Fibroblast of lung (primary cell): ENCODE data around the gene MGLL. TPM values are rescaled to one million over a fixed set of nuclear protein-coding genes. Genes with fewer than 3 reads are reported as not detected.

ENCODE experiments used
- DNase-seq, 2 donors: peaks; one replicate each; pipeline versions ENCODE4 v3.0.0 to v3.0.0-alpha.2; 2010; ENCODE audit warnings: low read depth in 2 of 2
- H2AFZ ChIP-seq: 2 replicates; pipeline ENCODE4 v1.5.1; 2012; ENCODE audit warnings: low read length, control low read depth, inconsistent platforms
- H3K27ac ChIP-seq: 2 replicates; pipeline ENCODE4 v1.5.1; 2011; ENCODE audit warnings: low read length, control low read depth; ENCODE audit not compliant: insufficient read depth
- H3K27me3 ChIP-seq: 2 replicates; pipeline ENCODE4 v1.5.1; 2011; ENCODE audit warnings: mild to moderate bottlenecking, low read length; ENCODE audit not compliant: control insufficient read depth, insufficient read depth
- H3K36me3 ChIP-seq: 2 replicates; pipeline ENCODE4 v1.5.1; 2011; ENCODE audit warnings: low read length; ENCODE audit not compliant: control insufficient read depth, insufficient read depth
- H3K4me1 ChIP-seq: 2 replicates; pipeline ENCODE4 v1.5.1; 2011; ENCODE audit warnings: low read length; ENCODE audit not compliant: control insufficient read depth, insufficient read depth; ENCODE audit errors: extremely low read depth
- H3K4me2 ChIP-seq: 2 replicates; pipeline ENCODE4 v1.5.1; 2011; ENCODE audit warnings: low read length, control low read depth; ENCODE audit not compliant: insufficient read depth; ENCODE audit errors: extremely low read depth
- H3K4me3 ChIP-seq, 4 experiments: fragments of 200-600 bp in 1 of 4; sonication (generic) in 1 of 4; replicated peaks in 1 of 4; 2 replicates each; pipeline ENCODE4 v1.5.1; 2011 to 2016; ENCODE audit warnings: low read length in 4 of 4, low read depth in 3 of 4, mild to moderate bottlenecking in 3 of 4, control low read depth in 2 of 4, inconsistent platforms in 1 of 4, mixed read lengths in 1 of 4; ENCODE audit not compliant: insufficient read depth in 1 of 4; ENCODE audit errors: control extremely low read depth in 1 of 4
- H3K79me2 ChIP-seq: 2 replicates; pipeline ENCODE4 v1.5.1; 2012; ENCODE audit warnings: mild to moderate bottlenecking, low read length, inconsistent platforms; ENCODE audit not compliant: control insufficient read depth, insufficient read depth
- H3K9ac ChIP-seq: 2 replicates; pipeline ENCODE4 v1.5.1; 2011; ENCODE audit warnings: mild to moderate bottlenecking, low read length, control low read depth; ENCODE audit not compliant: insufficient read depth
- H3K9me3 ChIP-seq: 2 replicates; pipeline ENCODE4 v1.5.1; 2012; ENCODE audit warnings: low read depth, low read length; ENCODE audit not compliant: control insufficient read depth, insufficient read depth
- H4K20me1 ChIP-seq: 2 replicates; pipeline ENCODE4 v1.5.1; 2011; ENCODE audit warnings: low read length; ENCODE audit not compliant: control insufficient read depth, insufficient read depth; ENCODE audit errors: extremely low read depth
- EZH2 ChIP-seq: IDR thresholded peaks from 2 replicates; pipeline ENCODE4 v1.5.1; 2012; ENCODE audit warnings: low read length, control low read depth, mild to moderate bottlenecking; ENCODE audit errors: missing control alignments
- polyA plus RNA-seq, 2 donors: library from polyadenylated mRNA; depleted of rRNA in 1 of 2; stranded (reverse) in 1 of 2; unstranded in 1 of 2; fragments of >200 nt; gene quantifications; 2 replicates each; pipeline ENCODE4 v1.2.1, GENCODE V29; 2011 to 2012; ENCODE audit warnings: missing spikeins in 1 of 2
- total RNA-seq: library from RNA; depleted of rRNA; stranded (reverse); fragments of >200 nt; gene quantifications from 2 replicates; pipeline ENCODE4 v1.2.1, GENCODE V29; 2014
- TF ChIP-seq, protein P1 (sequence below), 2 donors: IDR thresholded peaks in 1 of 2; conservative IDR thresholded peaks in 1 of 2; 1 replicate in 1 of 2; 2 replicates in 1 of 2; pipeline ENCODE4 v1.5.1; 2011 to 2012; ENCODE audit warnings: low read length in 2 of 2, control low read depth in 1 of 2, inconsistent platforms in 1 of 2, low read depth in 1 of 2, mild to moderate bottlenecking in 1 of 2

Gene MGLL
- total and polyA plus RNA-seq, 2 donors (not counting 1 experiment from before 2014, with no cell fraction given), result 60.1 to 122 TPM

GRCh38 chr3:127662001-127662469 is 160.3 kb downstream of the MGLL start:
- no peak for TF ChIP-seq EZH2
- TF ChIP-seq, protein P1, sequence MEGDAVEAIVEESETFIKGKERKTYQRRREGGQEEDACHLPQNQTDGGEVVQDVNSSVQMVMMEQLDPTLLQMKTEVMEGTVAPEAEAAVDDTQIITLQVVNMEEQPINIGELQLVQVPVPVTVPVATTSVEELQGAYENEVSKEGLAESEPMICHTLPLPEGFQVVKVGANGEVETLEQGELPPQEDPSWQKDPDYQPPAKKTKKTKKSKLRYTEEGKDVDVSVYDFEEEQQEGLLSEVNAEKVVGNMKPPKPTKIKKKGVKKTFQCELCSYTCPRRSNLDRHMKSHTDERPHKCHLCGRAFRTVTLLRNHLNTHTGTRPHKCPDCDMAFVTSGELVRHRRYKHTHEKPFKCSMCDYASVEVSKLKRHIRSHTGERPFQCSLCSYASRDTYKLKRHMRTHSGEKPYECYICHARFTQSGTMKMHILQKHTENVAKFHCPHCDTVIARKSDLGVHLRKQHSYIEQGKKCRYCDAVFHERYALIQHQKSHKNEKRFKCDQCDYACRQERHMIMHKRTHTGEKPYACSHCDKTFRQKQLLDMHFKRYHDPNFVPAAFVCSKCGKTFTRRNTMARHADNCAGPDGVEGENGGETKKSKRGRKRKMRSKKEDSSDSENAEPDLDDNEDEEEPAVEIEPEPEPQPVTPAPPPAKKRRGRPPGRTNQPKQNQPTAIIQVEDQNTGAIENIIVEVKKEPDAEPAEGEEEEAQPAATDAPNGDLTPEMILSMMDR (conservative IDR thresholded peaks at IDR 0.05 in 1 of 2, IDR thresholded peaks at IDR 0.05 in 1 of 2; ENCODE audit: low read depth in 1 of 2, low read length in 2 of 2), result no peak
- Histone ChIP-seq H3K9me3 (no peaks in the 10 kb centered on the region), H3K27me3 (no peaks in the 10 kb centered on the region), H3K79me2 (no peaks in the 10 kb centered on the region), H3K9ac (no peak overlapping the region), H4K20me1 (no peaks in the 10 kb centered on the region), H3K36me3 (no peaks in the 10 kb centered on the region), H3K4me1 (no peaks in the 10 kb centered on the region), H3K4me3 (no peak overlapping the region), H3K4me2 (no peak overlapping the region), H3K27ac (no peak overlapping the region), H2AFZ (no peak overlapping the region)
- DNase-seq, result no peak

DNA sequence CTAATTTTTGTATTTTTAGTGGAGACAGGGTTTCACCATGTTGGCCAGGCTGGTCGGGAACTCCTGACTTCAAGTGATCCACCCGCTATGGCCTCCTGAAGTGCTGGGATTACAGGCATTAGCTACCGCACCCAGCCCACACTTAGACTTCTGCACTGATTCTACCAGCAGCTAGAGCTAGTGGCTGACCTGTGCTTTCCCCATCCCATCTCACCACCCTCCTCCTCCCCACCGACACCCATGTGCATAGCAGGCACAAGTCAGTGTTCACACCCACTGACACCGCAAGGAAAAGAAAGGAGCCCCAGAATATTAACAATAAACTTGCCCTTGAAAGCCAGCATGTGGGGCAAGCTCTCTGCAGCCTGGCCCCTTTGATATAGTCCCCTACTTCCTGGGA is 160.7 kb downstream of the MGLL start:
- Histone ChIP-seq H3K4me3 (no peak overlapping the region), H4K20me1 (no peaks in the 10 kb centered on the region), H3K9me3 (no peaks in the 10 kb centered on the region), H2AFZ (no peak overlapping the region), H3K9ac (no peak overlapping the region), H3K4me2 (no peak overlapping the region), H3K36me3 (no peaks in the 10 kb centered on the region), H3K27me3 (no peaks in the 10 kb centered on the region), H3K27ac (no peak overlapping the region), H3K79me2 (no peaks in the 10 kb centered on the region), H3K4me1 (no peaks in the 10 kb centered on the region)
- TF ChIP-seq, protein P1 (conservative IDR thresholded peaks at IDR 0.05 in 1 of 2, IDR thresholded peaks at IDR 0.05 in 1 of 2; ENCODE audit: low read depth in 1 of 2, low read length in 2 of 2), result no peak
- TF ChIP-seq EZH2, result no peak
- no peak for DNase-seq

DNA sequence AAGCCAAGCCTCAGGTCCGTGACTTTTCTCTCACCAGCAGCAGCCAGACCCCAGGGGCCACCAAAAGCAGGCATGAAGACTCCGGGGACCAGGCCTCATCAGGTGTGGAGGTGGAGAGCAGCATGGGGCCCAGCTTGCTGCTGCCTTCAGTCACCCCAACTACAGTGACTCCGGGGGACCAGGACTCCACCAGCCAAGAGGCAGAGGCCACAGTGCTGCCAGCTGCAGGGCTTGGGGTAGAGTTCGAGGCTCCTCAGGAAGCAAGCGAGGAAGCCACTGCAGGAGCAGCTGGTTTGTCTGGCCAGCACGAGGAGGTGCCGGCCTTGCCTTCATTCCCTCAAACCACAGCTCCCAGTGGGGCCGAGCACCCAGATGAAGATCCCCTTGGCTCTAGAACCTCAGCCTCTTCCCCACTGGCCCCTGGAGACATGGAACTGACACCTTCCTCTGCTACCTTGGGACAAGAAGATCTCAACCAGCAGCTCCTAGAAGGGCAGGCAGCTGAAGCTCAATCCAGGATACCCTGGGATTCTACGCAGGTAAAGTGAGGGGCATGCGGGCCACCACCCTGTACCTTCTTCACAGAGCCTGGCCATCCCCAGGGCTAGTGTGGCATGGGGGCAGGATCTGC is 161.6 kb downstream of the MGLL start:
- H3K27me3 ChIP-seq, result no peaks in the 10 kb centered on the region
- TF ChIP-seq EZH2, result no peak
- TF ChIP-seq, protein P1 (conservative IDR thresholded peaks at IDR 0.05 in 1 of 2, IDR thresholded peaks at IDR 0.05 in 1 of 2; ENCODE audit: low read depth in 1 of 2, low read length in 2 of 2), result no peak
- H3K79me2 ChIP-seq, result no peaks in the 10 kb centered on the region

More for the DNA sequence above, 161.6 kb downstream of the MGLL start:
- Histone ChIP-seq H3K9me3 (no peaks in the 10 kb centered on the region), H3K9ac (no peak overlapping the region), H3K4me2 (no peak overlapping the region), H3K4me3 (no peak overlapping the region), H3K4me1 (peaks cover 2% of the 10 kb centered on the region), H2AFZ (no peak overlapping the region), H4K20me1 (no peaks in the 10 kb centered on the region), H3K27ac (no peak overlapping the region), H3K36me3 (no peaks in the 10 kb centered on the region)
- DNase-seq, result no peak
